Heart left ventricle (tissue), 13 donors: ENCODE data around the gene SSBP2.

ENCODE experiments used
- CTCF ChIP-seq, 12 donors: fragments of 200-600 bp; sonication (generic) in 4 of 12; IDR thresholded peaks; one replicate each; pipeline versions ENCODE4 v1.5.0 to v1.8.0; 2018 to 2022; ENCODE audit warnings: antibody characterized with exemption in 12 of 12, mild to moderate bottlenecking in 5 of 12
- POLR2A ChIP-seq, 2 donors: fragments of 450-650 bp; IDR thresholded peaks; one replicate each; pipeline ENCODE4 v1.6.1; 2017; ENCODE audit warnings: antibody characterized with exemption in 2 of 2, mild to moderate bottlenecking in 2 of 2, moderate library complexity in 2 of 2
- donor health status: ischemic (EF 13 %, LVEDD 7.1; RV severe dilation, severe dysfunction).
- donor health status: DM: no; HTN: yes; CAD: no.
- donor health status: DM: no; HTN: no; CAD: no.
- donor health status: ischemic (EF 25% LVEDD 6.9; RV normal size, moderate dysfunction).
- donor health status: ischemic (EF 25% LVEDD 5.7; RV mildly dilated, moderate dysfunction).
- donor health status: ischemic (EF 35%, LVEDD 5.7; RV mildly dilated, moderate dysfunction).
- donor health status: nonischemic (EF 11% LVEDD 7.7; RV severe dilation, severe dysfunction).
- donor health status: DM: yes; HTN: yes; CAD: no.
- donor health status: PGD.
- donor health status: ischemic (EF 29% LVEDD 5.4; RV normal size, mild dysfunction).
- donor health status: nonischemic (EF 23%, LVEDD 6.1; RV moderate dilation, normal function).

- TF ChIP-seq CTCF (IDR thresholded peaks at IDR 0.05): no peak
- no peak for TF ChIP-seq POLR2A (IDR thresholded peaks at IDR 0.05)
Observed at GRCh38 chr5:81520769-81521168, 230.1 kb downstream of the SSBP2 start.
